GM18517 (cell line): ENCODE measurements around the gene POLN.
"Not testable (repeated sequence)": the region's sequence is repeated elsewhere in the genome, so short reads cannot be mapped to it uniquely, and the experiment has no call there.

ENCODE experiments used
- ATAC-seq: cut with Tn5 transposase; IDR thresholded peaks from one replicate; pipeline ENCODE4 v1.9.1; 2021; ENCODE audit warnings: mild to moderate bottlenecking, moderate library complexity; ENCODE audit not compliant: unreplicated experiment

POLN gene

DNA sequence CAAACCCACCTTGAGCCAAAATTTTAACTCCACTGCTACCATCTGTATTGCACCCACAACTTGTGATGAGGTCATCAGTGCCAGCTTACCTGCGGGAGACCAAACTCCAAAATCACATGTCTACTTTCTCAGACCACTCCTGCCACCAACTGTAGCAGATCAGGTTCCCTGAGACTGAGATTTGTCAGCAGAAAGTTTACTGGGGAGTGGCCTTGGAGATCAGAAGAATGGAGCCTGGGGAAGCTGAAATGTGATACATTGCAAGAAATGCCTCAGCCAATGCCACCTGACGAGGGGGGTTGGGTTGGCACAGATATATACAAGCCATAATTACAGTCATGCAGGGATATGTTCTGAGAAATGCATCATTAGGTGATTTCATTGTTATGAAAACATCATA lies 19.1 kb downstream of the POLN start:
- no peak for ATAC-seq

DNA sequence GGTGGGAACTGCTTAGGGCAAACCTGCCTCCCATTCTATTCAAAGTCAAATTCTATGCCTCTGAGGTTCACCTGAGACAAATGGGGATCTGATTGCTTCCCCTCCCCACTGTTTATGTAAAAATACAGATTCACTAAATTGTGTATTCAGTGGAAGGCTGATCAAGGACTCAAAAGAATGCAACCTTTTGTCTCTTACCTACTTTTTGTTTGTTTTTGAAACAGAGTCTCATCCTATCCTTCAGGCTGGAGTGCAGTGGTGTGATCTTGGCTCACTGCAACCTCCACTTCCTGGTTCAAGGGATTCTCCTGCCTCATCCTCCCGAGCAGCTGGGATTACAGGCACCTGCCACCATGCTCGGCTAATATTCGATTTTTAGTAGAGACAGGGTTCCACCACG lies 20.5 kb downstream of the POLN start:
- not testable (repeated sequence) for ATAC-seq

DNA sequence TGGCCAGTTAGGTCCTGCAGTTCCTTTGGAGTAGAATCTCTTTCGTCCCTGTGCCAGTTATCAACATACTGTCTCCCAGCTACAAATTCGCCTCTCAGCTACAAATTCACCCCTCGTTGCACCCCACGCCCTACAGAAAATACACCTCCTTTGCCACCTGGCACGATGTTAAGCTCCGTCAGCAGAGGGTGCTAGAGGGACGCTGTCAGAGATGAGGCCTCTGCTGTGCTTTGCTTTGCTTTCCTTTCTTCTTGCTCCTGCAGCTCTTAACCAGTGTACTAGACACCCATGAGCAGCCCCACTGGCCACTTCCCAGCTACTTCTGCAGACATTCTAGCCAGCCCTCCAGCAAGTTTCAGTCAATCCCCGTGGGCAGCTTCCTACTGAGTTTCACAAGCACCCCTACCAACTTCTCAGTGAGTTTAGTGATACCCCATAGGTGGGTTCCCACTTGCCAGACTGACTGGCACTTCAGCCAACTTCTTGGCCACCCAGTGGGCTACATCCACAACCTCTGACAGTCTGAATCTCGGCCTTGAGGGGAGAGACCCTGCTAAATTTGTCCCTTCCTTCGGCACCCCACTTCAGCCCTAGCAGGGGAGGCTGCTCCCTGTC lies 21.8 kb downstream of the POLN start:
- no peak for ATAC-seq

DNA sequence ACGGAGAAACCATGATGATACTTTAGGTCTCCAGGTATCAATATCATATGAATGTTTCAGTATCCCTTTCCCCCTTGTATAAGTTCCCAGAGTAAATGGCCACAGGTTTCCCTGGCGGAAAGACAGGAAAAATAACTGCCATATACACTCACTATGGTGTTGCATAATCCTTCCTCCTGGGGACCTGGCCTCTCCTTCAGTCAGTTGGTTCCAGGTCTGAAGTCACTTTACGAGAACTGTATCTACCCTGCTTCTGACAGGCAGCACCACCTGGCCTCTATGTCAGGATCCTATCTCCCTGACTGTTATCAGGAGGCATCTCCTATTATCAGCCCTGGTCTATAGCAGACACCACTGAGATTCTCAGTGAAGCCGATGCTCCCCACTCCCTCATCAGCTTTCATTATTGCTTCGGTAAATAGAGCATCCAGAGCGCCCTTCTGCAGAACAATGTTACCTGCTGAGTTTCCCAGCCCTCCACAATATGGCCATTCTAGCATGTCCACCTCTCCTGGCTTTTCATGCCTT lies 22.6 kb downstream of the POLN start:
- no peak for ATAC-seq

DNA sequence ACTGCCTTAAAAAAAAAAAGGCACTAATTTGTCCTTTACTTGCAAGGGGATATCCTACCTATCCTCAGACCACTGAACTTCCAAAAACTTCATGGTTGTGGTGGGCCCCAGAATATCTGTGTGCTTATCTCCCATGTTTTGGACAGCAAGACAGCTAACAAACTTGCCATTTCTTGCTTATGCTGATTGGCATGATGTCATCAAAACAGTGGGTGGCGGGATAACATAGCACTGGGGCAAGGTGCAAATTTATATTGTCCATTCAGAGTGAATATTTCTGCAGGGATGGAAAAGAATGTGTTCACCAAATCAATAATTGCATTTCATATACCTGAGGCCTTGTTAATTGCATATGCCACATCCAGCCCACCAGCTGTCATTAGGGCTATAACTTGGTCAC lies 23.5 kb downstream of the POLN start:
- ATAC-seq, result no peak

DNA sequence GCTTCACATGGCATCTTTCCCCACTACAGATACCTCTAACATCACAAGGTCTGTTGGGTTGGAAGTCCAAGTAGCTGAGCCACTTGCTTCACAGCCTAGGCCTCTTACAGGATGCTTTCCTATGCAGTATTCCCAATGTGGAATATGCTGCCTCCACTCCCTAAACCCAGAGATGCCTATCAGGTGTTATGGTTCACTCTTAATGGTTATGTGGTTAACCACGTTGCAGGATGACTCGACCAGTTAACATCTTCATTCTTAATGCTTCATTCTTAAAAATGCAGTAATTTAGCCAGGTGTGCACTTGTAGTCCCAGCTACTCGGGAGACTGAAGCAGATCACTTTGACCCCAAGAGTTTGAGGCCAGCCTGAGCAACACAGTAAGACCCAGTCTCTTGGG lies 24.2 kb downstream of the POLN start:
- ATAC-seq, result no peak

DNA sequence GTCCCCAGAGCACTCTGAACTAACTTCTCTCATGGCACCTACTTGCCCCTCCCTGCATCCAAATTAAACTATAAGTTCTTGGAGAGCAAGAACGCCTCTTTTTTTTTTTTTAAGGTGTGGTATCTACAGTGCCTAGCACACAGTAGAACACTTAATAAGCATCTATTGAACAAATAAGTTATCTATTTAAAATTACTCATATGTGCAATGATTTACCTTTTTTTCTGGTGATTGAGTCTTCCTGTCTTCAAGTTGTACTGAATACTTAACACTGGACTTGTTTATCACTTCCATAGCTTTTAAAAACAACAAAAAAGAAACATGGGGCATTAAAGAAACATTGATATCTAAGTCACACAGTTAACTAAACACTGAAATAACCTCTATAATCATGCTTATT lies 29.1 kb downstream of the POLN start:
- no peak for ATAC-seq

DNA sequence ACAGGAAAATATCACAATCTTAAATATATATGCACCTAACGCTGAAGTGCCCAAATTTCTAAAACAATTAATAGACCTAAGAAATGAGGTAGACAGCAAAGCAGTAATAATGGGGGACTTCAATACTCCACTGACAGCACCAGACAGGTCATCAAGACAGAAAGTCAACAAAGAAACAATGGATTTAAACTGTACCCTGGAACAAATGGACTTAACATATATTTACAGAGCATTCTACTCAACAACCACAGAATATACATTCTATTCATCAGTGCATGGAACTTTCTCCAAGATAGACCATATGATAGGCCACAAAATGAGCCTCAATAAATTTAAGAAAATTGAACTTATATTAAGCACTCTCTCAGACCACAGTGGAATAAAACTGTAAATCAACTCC lies 39.1 kb downstream of the POLN start:
- not testable (repeated sequence) for ATAC-seq

DNA sequence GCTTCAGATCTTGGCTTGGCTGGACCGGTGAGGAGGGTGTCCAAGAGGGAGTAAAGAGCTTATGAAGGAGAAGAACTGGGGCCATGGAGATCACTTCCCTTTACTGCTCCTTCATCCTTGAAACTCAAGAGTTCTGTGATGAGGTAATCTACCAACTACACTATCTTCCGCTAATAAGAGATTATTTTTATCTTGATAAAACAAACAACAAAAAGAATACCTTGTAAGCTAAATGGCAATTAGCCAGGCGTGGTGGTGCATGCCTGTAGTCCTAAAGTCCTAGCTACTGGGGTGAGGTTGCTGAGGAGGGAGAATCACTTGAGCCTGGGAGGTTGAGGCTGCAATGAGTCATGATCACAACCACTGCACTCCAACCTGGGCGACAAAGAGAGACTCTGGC lies 47.4 kb downstream of the POLN start:
- no peak for ATAC-seq

DNA sequence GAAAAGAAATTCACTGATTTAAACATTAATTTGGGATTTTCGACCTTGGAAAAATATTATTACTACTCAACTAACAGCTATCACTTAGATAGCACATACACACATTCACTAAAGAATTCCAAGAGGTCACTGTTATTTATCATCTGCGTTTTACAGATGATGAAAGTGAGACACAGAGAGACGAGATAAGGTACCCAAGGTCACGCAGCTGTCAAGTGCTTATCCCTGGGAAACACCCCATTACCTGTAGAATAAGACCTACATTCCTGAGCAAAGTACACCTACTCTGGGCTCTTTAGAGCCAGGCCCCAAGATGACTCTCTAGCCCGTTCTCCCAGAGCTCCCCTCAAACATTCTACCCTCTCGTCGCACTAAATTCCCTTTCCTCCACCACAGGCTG lies 48.6 kb downstream of the POLN start:
- ATAC-seq, result no peak

DNA sequence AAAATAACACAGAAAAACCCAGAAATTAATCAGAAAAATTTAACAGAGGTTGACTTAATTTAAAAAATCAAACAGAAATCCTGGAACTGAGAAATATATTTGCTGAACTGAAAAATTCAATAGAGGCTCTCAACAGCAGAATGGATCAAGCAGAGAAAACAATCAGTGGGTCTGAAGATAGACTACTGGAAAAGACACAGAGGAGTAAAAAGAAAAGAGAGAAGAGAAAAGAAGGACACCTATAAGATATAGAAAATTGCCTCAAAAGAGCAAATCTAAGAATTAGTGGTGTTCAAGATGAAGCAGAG lies 55.1 kb downstream of the POLN start:
- ATAC-seq, result no peak

DNA sequence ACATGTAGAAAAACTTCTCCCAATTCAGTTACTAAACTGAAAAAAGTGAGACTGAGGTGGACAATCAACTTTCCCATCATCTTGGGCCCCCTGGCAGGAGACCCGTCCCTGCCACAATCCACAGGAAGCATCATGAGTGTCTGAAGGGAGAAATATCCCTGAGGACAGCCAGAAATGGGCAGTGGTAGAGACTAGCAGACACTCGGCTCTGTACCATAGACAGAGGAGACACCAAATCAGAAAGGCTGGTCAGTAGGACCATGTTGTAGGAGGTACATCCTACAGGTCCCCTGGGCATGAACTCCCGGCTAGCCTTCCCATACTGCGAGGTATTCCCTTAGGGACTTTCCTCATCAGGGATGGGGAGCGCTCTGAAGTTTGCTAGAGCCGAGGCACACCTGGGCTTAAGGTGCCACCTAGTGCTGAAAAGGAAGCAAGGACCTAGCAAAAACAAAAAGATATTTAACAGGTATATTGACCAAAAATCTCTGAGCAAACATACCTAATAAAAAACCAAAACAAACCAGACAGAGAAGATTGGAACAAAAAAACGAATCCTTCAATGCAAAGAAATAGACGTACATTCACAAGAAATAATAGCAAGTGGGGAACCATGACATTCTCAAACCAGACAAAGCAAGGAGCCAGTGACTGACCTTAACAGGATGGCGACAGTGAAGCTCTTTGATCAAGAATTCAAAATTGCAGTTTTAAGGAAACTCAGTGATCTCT lies 55.6 kb downstream of the POLN start:
- no peak for ATAC-seq

DNA sequence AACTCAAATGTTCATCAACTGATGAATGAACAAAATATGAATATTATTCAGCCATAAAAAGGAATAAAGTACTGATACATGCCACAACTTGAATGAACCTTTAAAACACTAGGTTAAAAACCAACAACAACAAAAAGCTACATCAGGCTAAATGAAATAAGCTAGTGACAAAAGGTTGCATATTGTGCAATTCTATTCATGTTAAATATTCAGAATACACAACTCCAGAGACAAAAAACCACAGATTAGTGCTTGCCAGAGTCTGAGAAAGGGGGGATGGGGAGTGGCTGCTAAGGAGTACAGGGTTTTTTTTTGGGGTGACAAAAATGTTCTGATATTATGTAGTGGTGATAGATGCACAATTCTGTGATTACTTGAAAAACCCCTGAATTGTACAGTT lies 58.5 kb downstream of the POLN start:
- ATAC-seq, result no peak

DNA sequence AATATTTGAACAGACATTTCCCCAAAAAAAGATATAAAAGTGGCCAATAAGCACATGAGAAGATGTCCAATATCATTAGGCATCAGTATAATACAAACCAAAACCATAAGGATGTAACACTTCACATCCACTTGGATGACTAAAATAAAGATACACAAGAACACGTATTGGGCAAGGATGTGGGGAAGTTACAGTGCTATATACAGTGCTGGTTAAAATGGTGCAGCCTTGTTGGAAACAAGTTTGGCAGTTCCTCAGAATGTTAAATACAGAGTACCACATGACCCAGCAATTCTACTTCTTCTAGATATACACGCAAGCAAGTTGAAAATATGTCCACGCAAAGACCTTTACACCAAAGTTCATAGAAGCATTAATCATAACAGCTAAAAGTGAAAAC lies 58.9 kb downstream of the POLN start:
- no peak for ATAC-seq

DNA sequence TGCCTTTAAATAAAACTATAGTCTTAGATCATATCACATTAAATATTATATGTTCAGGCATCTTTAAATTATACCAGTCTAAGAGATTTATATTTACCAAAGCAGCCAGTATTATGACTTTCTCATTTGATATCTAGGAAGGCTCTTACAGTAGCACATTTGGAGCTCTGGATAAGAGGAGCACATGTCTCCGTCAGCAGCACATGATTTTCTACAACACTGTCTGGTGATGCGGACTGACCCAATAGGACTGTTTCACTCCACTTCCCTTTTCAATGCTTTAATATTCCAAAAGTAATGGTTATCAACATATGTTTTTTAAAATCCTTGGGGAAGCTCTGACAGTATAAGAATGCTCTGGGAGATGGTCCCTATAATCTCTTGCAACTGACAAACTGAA lies 61.5 kb downstream of the POLN start:
- no peak for ATAC-seq

DNA sequence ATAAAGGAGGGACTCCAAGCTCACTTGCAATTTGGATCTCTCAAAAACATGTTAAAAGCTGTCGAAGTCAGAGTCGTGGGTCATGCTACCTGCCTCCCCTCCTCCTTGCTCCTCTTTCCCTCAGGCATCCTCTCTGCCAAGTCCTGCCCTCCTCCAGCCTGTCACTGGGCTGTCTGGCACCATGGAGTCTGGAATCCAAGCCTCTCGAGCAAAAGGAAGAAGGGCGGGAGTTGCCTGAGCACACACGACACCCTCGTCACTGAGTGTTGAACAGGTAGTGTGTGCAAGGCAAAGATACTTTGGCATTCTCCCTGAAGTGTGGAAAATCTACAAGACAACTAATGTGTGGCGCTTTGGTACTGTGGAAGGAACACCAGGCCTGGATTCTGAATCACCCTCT lies 62.2 kb downstream of the POLN start:
- ATAC-seq, result no peak

DNA sequence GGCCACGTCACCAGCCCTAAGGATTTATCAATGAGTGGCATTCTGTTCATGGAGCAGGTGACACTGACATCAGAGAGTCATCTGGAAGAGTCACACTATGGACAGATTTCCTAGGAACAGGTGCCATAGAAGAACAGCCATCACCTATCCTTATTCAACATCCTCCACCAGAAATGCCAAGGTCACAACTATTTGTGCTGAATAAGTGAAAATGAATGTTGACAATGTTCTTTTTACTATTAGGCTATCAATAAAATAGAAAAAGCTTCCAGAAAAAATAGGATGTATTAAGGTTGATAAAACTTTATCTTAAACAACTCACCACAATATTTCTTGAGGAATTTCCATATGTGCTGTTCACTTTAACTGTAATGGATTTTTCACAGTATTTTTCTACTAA lies 62.9 kb downstream of the POLN start:
- no peak for ATAC-seq

DNA sequence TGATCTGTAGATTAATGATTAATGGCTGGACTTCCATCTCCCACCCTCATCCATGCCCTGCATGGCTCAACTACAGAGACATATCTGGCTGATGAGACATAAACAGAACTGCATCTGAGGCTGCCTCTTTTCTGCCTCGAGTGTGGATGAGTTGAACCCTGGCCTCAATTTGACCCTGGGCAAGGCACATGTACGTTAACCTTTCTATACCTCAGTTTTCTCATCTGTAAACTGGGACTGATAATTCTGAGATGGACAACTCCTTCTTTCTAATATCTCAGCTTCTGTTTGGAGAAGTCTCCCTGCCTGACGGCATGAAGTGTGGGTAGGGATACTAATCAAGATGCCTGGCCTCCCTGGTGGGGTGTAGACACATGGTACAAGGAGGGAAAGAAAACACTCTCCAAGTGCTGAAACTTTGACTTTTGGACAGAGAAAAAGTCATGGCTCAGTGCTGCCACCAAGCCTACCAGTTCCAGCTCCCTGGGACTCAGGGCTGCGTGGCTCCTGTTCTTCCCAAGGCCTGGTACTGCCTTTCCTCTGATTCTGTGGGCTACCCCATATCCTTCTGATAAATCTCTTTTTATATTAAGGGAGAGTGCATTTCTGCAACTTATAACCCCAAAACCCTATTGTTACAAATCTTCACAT lies 64.4 kb downstream of the POLN start:
- ATAC-seq, result no peak

DNA sequence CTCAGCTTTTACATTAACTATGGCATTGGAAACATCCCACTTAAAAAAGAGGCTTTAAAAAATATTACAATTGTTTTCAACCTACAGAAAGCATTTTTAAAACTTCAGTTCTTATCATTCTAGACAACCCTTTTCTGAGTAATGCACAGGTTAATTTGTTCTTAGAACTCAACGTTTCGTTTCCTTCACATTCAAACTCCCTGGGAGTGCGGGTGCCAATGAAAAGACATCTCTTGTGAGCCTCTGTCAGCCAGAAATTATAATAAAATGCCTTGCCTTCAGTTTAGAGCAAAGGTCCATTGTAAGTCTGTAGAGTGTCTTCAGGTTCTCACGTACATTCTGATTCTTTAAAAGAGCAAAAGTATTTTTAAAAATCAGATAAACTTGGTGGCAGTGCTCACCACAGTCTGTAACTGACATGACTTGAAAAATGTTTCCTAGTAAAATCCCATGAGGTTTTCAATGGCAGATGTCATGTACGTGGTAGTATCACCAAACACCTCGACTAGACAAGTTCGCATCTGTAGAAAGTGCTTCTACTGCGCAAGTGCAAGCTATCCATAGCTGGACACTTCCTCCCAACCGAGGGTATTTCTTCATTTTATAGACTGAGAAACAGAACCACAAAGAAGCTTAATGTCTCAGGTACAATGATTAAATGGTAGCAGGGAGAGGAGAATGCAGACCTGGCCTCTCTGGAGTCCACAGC lies 65.8 kb downstream of the POLN start:
- no peak for ATAC-seq

DNA sequence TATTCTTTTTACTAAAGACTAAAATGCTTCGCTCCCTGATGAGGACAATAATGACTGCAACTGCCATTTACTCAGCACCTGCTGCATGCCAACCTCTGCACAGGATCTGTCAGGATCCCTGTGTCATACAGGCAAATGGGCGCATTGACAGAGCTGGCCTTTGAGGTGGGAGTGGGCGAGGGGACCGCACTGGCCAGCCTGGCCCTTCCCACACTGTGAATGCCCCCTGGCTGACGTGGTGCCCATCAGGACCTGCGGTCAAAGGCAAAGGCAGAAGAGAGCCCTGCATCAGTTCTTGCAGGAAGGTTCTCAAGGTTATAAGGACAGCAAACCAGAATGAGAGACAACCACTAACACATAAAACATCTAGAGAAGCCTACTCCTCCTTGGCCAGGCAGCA lies 67.9 kb downstream of the POLN start:
- ATAC-seq, result no peak

DNA sequence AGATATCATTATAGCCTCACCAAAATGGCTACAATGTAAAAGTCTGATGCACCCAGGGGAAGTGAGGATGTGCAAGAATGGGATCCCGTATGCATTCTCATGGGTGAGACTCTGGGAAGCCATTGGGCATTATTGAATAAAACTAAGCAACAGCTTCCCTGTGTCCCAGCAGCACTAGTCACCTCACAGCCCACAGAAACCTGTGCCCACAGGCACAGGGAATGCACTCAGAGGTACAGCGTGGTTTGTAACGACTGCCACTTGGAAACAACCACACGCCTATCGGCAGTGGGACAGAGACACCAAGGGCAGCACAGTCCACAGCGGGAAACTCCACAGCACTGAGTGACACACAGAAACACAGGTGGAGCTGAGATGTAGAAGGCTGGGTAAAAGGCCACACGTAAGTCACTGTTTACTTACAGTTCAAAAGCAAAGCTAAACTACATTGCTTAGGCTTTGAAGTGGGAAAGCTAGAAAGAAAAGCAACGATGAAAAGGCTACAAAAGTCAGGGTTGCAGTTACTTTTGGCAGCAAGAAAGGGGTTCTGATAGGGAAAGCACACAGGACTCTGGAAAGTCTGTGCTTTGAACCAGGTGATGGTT lies 69.2 kb downstream of the POLN start:
- no peak for ATAC-seq
